ENCODE measurements around the gene MYCN.

MYCN gene

GRCh38 chr2:15935675-15936074 lies 4.7 kb upstream of the MYCN start:
- TF ChIP-seq CEBPB (IDR thresholded peaks at IDR 0.05) = no peak
- TF ChIP-seq YY1 (IDR thresholded peaks at IDR 0.05; ENCODE audit: low read depth) = no peak
- TF ChIP-seq TEAD4 (IDR thresholded peaks at IDR 0.05) = no peak

- no peak for TF ChIP-seq ZBTB7A (IDR thresholded peaks at IDR 0.05; ENCODE audit: low read depth)
- no peak for TF ChIP-seq TCF12 (IDR thresholded peaks at IDR 0.05; ENCODE audit: low read depth)
- TF ChIP-seq NFIC (IDR thresholded peaks at IDR 0.05) = no peak
- TF ChIP-seq RAD21 (IDR thresholded peaks at IDR 0.05; ENCODE audit: low read depth) = no peak
- no peak for TF ChIP-seq YY1 (IDR thresholded peaks at IDR 0.05; ENCODE audit: low read depth)
- TF ChIP-seq EGR1 (IDR thresholded peaks at IDR 0.05) = no peak
- TF ChIP-seq TAF1 (IDR thresholded peaks at IDR 0.05; ENCODE audit: low read depth) = no peak
- no peak for TF ChIP-seq CREB1 (IDR thresholded peaks at IDR 0.05; ENCODE audit: low read depth)
- no peak for TF ChIP-seq MAX (IDR thresholded peaks at IDR 0.05)
- no peak for TF ChIP-seq FOXM1 (IDR thresholded peaks at IDR 0.05; ENCODE audit: borderline replicate concordance, low read depth)
- TF ChIP-seq REST (IDR thresholded peaks at IDR 0.05; ENCODE audit: low read depth) = no peak
Measured at GRCh38 chr2:15936277-15937104, 3.9 kb upstream of the MYCN start.

GRCh38 chr2:15937105-15937881 lies 3.1 kb upstream of the MYCN start:
- TF ChIP-seq USF1 (IDR thresholded peaks at IDR 0.05) = no peak
- no peak for TF ChIP-seq REST (IDR thresholded peaks at IDR 0.05; ENCODE audit: low read depth)
- no peak for TF ChIP-seq RAD21 (IDR thresholded peaks at IDR 0.05; ENCODE audit: low read depth)
- no peak for TF ChIP-seq TEAD4 (IDR thresholded peaks at IDR 0.05)
- no peak for TF ChIP-seq CREB1 (IDR thresholded peaks at IDR 0.05; ENCODE audit: low read depth)
- no peak for TF ChIP-seq YY1 (IDR thresholded peaks at IDR 0.05; ENCODE audit: low read depth)
- TF ChIP-seq EP300 (IDR thresholded peaks at IDR 0.05; ENCODE audit: borderline replicate concordance) = no peak
- no peak for TF ChIP-seq ZBTB7A (IDR thresholded peaks at IDR 0.05; ENCODE audit: low read depth)
- no peak for TF ChIP-seq TAF1 (IDR thresholded peaks at IDR 0.05; ENCODE audit: low read depth)
- TF ChIP-seq MAX (IDR thresholded peaks at IDR 0.05) = no peak

- TF ChIP-seq EP300 (IDR thresholded peaks at IDR 0.05; ENCODE audit: borderline replicate concordance) (no peak), USF1 (IDR thresholded peaks at IDR 0.05) (no peak), EGR1 (IDR thresholded peaks at IDR 0.05) (no peak), TEAD4 (IDR thresholded peaks at IDR 0.05) (no peak), REST (IDR thresholded peaks at IDR 0.05; ENCODE audit: low read depth) (no peak), YY1 (IDR thresholded peaks at IDR 0.05; ENCODE audit: low read depth) (no peak), RAD21 (IDR thresholded peaks at IDR 0.05; ENCODE audit: low read depth) (no peak), ZBTB7A (IDR thresholded peaks at IDR 0.05; ENCODE audit: low read depth) (no peak), NFIC (IDR thresholded peaks at IDR 0.05) (no peak), TCF12 (IDR thresholded peaks at IDR 0.05; ENCODE audit: low read depth) (no peak), FOXM1 (IDR thresholded peaks at IDR 0.05; ENCODE audit: borderline replicate concordance, low read depth) (no peak), MAX (IDR thresholded peaks at IDR 0.05) (no peak), CREB1 (IDR thresholded peaks at IDR 0.05; ENCODE audit: low read depth) (no peak), CEBPB (IDR thresholded peaks at IDR 0.05) (no peak)
Measured at GRCh38 chr2:15937882-15938802, 2.2 kb upstream of the MYCN start.

Data from Ishikawa (cell line).